ENCODE measurements around the gene CLDN1. TPM values are rescaled to one million over a fixed set of nuclear protein-coding genes. Genes with fewer than 3 reads are reported as not detected.

The CLDN1 gene
- total and polyA plus RNA-seq, 2 of the 13 experiments (the other 11 are each of a cell fraction or from before 2014, with no cell fraction given), result 42.7 to 51.6 TPM

- in situ Hi-C loops (cut with HindIII; ENCODE audit: extremely low pct_ligation_motif_present, low pct_unique_long_range_greater_than_20kb), result no loop called here
- no TSS peak for BruUV-seq (replicated peaks)
- Histone ChIP-seq H3K4me1 (ENCODE audit: insufficient read depth, low read length) (peaks cover 23% of the 10 kb centered on the region), H3K79me2 (ENCODE audit: insufficient read depth, low read length) (no peaks in the 10 kb centered on the region), H3K9me3 (ENCODE audit: low read length) (no peaks in the 10 kb centered on the region), H3K27ac (ENCODE audit: extremely low read length, insufficient read depth, low read length) (no peak overlapping the region), H3K4me2 (ENCODE audit: low read depth, low read length) (no peak overlapping the region), H2AFZ (ENCODE audit: low read length) (no peak overlapping the region), H4K20me1 (ENCODE audit: insufficient read depth, low read length) (no peaks in the 10 kb centered on the region), H3K36me3 (replicated peaks in 1 of 2; ENCODE audit: control insufficient read depth in 1 of 2, insufficient read depth in 2 of 2, low read length in 2 of 2) (no peaks in the 10 kb centered on the region), H3K27me3 (ENCODE audit: control insufficient read depth in 1 of 2, insufficient read depth in 2 of 2, low read length in 2 of 2) (no peaks in the 10 kb centered on the region), H3K9ac (ENCODE audit: insufficient read depth, low read depth, low read length) (no peak overlapping the region), H3K4me3 (replicated peaks in 1 of 3; ENCODE audit: insufficient read depth in 1 of 3, low read depth in 2 of 3, low read length in 3 of 3) (no peak overlapping the region)
- no peak for DNase-seq (ENCODE audit: low spot score)
- intact Hi-C loops (cut with micrococcal nuclease; ENCODE audit: unreplicated experiment), result no loop called here
- ChIA-PET CTCF (ENCODE audit: low intra/inter-chr PET ratio, low total read pairs) (no interaction called here), POLR2A (no interaction called here)
- TF ChIP-seq PRPF4 (IDR thresholded peaks at IDR 0.05; ENCODE audit: low read depth, low read length, poor library complexity, severe bottlenecking) (no peak), ZFP36 (IDR thresholded peaks at IDR 0.05; ENCODE audit: borderline replicate concordance, low read depth, low read length, partially characterized antibody) (no peak), GPBP1L1 (CRISPR knock-in tag; IDR thresholded peaks at IDR 0.05) (no peak), ELF3 (CRISPR knock-in tag; IDR thresholded peaks at IDR 0.05) (no peak), SIN3A (IDR thresholded peaks at IDR 0.05; ENCODE audit: borderline replicate concordance, low read depth, low read length) (no peak), ZSCAN29 (CRISPR knock-in tag; conservative IDR thresholded peaks at IDR 0.05) (no peak), CEBPB (IDR thresholded peaks at IDR 0.05; ENCODE audit: borderline replicate concordance, low read depth, low read length) (no peak), GMEB1 (CRISPR knock-in tag; IDR thresholded peaks at IDR 0.05; ENCODE audit: borderline replicate concordance) (no peak)
- no peak for FAIRE-seq
- no peak for ATAC-seq
- whole genome bisulfite sequencing (ENCODE audit: low lambda C conversion rate), result 41% methylated on average over 5 of the region's 5 CpGs
These were observed 47.5 kb upstream of the CLDN1 start for GRCh38 chr3:190369668-190370295.
